Measurements from ENCODE around the gene ZNF740.

Gene ZNF740

GRCh38 chr12:53182903-53183302 is 2.4 kb downstream of the ZNF740 start:
- H3K27ac ChIP-seq, result no peak overlapping the region
- TF ChIP-seq, protein P1, sequence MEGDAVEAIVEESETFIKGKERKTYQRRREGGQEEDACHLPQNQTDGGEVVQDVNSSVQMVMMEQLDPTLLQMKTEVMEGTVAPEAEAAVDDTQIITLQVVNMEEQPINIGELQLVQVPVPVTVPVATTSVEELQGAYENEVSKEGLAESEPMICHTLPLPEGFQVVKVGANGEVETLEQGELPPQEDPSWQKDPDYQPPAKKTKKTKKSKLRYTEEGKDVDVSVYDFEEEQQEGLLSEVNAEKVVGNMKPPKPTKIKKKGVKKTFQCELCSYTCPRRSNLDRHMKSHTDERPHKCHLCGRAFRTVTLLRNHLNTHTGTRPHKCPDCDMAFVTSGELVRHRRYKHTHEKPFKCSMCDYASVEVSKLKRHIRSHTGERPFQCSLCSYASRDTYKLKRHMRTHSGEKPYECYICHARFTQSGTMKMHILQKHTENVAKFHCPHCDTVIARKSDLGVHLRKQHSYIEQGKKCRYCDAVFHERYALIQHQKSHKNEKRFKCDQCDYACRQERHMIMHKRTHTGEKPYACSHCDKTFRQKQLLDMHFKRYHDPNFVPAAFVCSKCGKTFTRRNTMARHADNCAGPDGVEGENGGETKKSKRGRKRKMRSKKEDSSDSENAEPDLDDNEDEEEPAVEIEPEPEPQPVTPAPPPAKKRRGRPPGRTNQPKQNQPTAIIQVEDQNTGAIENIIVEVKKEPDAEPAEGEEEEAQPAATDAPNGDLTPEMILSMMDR (IDR thresholded peaks at IDR 0.05), result no peak
- no peak for TF ChIP-seq ZFX (IDR thresholded peaks at IDR 0.05; ENCODE audit: borderline replicate concordance)

DNA sequence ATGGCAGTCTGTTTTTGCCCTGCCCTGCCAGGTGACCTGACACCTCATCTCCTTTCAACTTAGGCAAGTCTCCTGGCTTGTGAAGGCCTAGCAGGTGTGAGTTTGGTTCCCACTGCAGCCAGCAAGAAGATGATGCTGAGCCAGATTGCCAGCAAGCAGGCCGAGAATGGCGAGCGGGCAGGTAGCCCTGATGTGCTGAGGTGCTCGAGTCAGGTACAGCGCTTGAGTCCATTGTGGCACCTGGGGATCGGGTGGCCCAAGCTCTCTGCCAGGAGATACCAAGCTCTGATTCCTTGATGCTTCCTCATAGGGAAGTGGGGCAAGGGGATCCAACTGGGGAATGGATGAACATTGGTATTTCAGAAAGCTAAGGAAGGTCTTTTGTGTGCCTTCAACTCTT is 4.3 kb downstream of the ZNF740 start:
- TF ChIP-seq ZFX (IDR thresholded peaks at IDR 0.05; ENCODE audit: borderline replicate concordance), result no peak
- TF ChIP-seq, protein P1 (IDR thresholded peaks at IDR 0.05), result no peak
- H3K27ac ChIP-seq, result no peak overlapping the region

DNA sequence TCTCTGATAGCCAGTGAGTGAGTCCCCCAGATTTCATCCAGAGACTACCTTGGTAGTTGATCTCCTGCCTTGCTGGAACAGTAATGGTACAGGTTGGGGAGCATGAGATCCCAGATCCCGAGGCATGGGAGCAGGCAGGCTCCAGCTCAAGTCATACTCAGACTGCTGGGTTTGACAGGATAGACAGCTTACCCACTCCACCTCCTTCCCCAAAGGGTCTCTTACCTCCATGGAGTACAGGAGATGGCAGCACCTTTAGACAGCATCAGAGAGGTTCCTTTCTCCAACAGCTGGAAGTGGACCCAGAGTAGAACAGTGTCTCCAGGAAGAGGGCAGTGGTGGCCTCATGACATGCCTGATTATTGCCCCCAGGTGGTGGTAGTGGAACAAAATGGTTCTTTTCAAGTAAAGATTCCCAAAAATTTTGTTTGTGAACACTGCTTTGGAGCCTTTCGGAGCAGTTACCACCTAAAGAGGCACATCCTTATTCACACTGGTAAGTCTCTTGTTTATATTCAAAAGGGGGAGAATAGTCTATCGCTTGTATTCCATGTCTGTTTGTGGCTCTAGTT is 5.1 kb downstream of the ZNF740 start:
- no peak for TF ChIP-seq ZFX (IDR thresholded peaks at IDR 0.05; ENCODE audit: borderline replicate concordance)
- TF ChIP-seq, protein P1 (IDR thresholded peaks at IDR 0.05), result no peak
- no peak overlapping the region for H3K27ac ChIP-seq

DNA sequence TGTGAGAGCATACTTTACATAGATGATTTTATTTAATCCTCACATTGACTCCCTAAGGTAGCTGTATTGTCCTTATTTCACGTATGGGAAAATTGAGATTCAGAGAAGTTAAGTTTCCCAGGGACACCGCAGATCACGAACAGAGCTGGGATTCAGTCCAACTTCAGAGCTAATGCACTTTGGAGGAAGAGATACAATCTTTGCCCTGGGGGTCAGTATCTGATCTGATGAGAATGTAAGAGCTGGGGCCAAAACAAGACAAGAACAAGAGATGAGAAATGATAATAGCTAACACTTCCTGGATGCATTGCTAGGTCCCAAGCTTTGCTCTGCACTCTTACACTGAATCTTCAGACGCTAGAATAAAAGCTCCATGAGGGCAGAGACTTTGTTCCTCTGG is 6.2 kb downstream of the ZNF740 start:
- TF ChIP-seq, protein P1 (IDR thresholded peaks at IDR 0.05), result no peak
- no peak for TF ChIP-seq ZFX (IDR thresholded peaks at IDR 0.05; ENCODE audit: borderline replicate concordance)

GRCh38 chr12:53187145-53187899 is 6.8 kb downstream of the ZNF740 start:
- H3K27ac ChIP-seq, result no peak overlapping the region; the same call in 1 of the 2 replicates
- TF ChIP-seq ZFX (IDR thresholded peaks at IDR 0.05; ENCODE audit: borderline replicate concordance), result no peak
- TF ChIP-seq, protein P1 (IDR thresholded peaks at IDR 0.05), result no peak

More for the DNA sequence above, 6.2 kb downstream of the ZNF740 start:
- no peak overlapping the region; the same call in 1 of the 2 replicates for H3K27ac ChIP-seq

GRCh38 chr12:53190108-53190729 is 9.7 kb downstream of the ZNF740 start:
- H3K27ac ChIP-seq, result peak overlapping the region; percentile 28; the same call in 1 of the 2 replicates
- TF ChIP-seq ZFX (IDR thresholded peaks at IDR 0.05; ENCODE audit: borderline replicate concordance), result no peak
- TF ChIP-seq, protein P1 (IDR thresholded peaks at IDR 0.05), result peak; percentile 94
